ENCODE results near the gene HCK.
"Not testable (repeated sequence)": the region's sequence is repeated elsewhere in the genome, so short reads cannot be mapped to it uniquely, and the experiment has no call there.

The HCK gene

GRCh38 chr20:32033316-32033715 is 18.7 kb upstream of the HCK start:
- Histone ChIP-seq H3K27me3 (ENCODE audit: control insufficient read depth, insufficient read depth, low read length) (no peaks in the 10 kb centered on the region), H3K36me3 (ENCODE audit: control insufficient read depth, low read depth, low read length) (no peaks in the 10 kb centered on the region), H3K9ac (ENCODE audit: low read length) (no peak overlapping the region), H3K4me3 (ENCODE audit: low read length) (no peak overlapping the region), H3K4me1 (ENCODE audit: control insufficient read depth, low read depth, low read length) (no peaks in the 10 kb centered on the region), H3K9me3 (ENCODE audit: control insufficient read depth, low read depth, low read length) (no peaks in the 10 kb centered on the region), H3K27ac (ENCODE audit: low read length) (no peak overlapping the region)

- H3K4me3 ChIP-seq (ENCODE audit: low read length); H3K36me3 ChIP-seq (ENCODE audit: control insufficient read depth, low read depth, low read length); H3K4me1 ChIP-seq (ENCODE audit: control insufficient read depth, low read depth, low read length); H3K27ac ChIP-seq (ENCODE audit: low read length); H3K27me3 ChIP-seq (ENCODE audit: control insufficient read depth, insufficient read depth, low read length); H3K9ac ChIP-seq (ENCODE audit: low read length); H3K9me3 ChIP-seq (ENCODE audit: control insufficient read depth, low read depth, low read length): not testable (repeated sequence)
Measured at GRCh38 chr20:32033721-32034120, 18.3 kb upstream of the HCK start.

GRCh38 chr20:32034581-32035425 is 17.2 kb upstream of the HCK start:
- Histone ChIP-seq H3K4me3 (ENCODE audit: low read length) (no peak overlapping the region), H3K27me3 (ENCODE audit: control insufficient read depth, insufficient read depth, low read length) (no peaks in the 10 kb centered on the region), H3K9ac (ENCODE audit: low read length) (no peak overlapping the region)

GRCh38 chr20:32035426-32035779 is 16.6 kb upstream of the HCK start:
- Histone ChIP-seq H3K9me3 (ENCODE audit: control insufficient read depth, low read depth, low read length) (no peaks in the 10 kb centered on the region), H3K36me3 (ENCODE audit: control insufficient read depth, low read depth, low read length) (no peaks in the 10 kb centered on the region), H3K9ac (ENCODE audit: low read length) (no peak overlapping the region), H3K4me1 (ENCODE audit: control insufficient read depth, low read depth, low read length) (peaks cover 3% of the 10 kb centered on the region), H3K27me3 (ENCODE audit: control insufficient read depth, insufficient read depth, low read length) (no peaks in the 10 kb centered on the region), H3K27ac (ENCODE audit: low read length) (no peak overlapping the region), H3K4me3 (ENCODE audit: low read length) (no peak overlapping the region)

More at GRCh38 chr20:32034581-32035425, 17.2 kb upstream of the HCK start:
- H3K36me3 ChIP-seq (ENCODE audit: control insufficient read depth, low read depth, low read length): no peaks in the 10 kb centered on the region
- H3K4me1 ChIP-seq (ENCODE audit: control insufficient read depth, low read depth, low read length): no peaks in the 10 kb centered on the region
- H3K9me3 ChIP-seq (ENCODE audit: control insufficient read depth, low read depth, low read length): no peaks in the 10 kb centered on the region
- H3K27ac ChIP-seq (ENCODE audit: low read length): no peak overlapping the region

- Histone ChIP-seq H3K4me1 (ENCODE audit: control insufficient read depth, low read depth, low read length) (peaks cover 3% of the 10 kb centered on the region), H3K36me3 (ENCODE audit: control insufficient read depth, low read depth, low read length) (no peaks in the 10 kb centered on the region), H3K9ac (ENCODE audit: low read length) (no peak overlapping the region), H3K27me3 (ENCODE audit: control insufficient read depth, insufficient read depth, low read length) (no peaks in the 10 kb centered on the region), H3K4me3 (ENCODE audit: low read length) (no peak overlapping the region), H3K9me3 (ENCODE audit: control insufficient read depth, low read depth, low read length) (no peaks in the 10 kb centered on the region), H3K27ac (ENCODE audit: low read length) (no peak overlapping the region)
Measured at GRCh38 chr20:32036252-32036651, 15.8 kb upstream of the HCK start.

GRCh38 chr20:32036716-32037485 is 15.1 kb upstream of the HCK start:
- peaks cover 3% of the 10 kb centered on the region for H3K4me1 ChIP-seq (ENCODE audit: control insufficient read depth, low read depth, low read length)
- H3K36me3 ChIP-seq (ENCODE audit: control insufficient read depth, low read depth, low read length): no peaks in the 10 kb centered on the region
- no peak overlapping the region for H3K9ac ChIP-seq (ENCODE audit: low read length)
- H3K27ac ChIP-seq (ENCODE audit: low read length): no peak overlapping the region
- H3K27me3 ChIP-seq (ENCODE audit: control insufficient read depth, insufficient read depth, low read length): no peaks in the 10 kb centered on the region
- no peaks in the 10 kb centered on the region for H3K9me3 ChIP-seq (ENCODE audit: control insufficient read depth, low read depth, low read length)
- H3K4me3 ChIP-seq (ENCODE audit: low read length): no peak overlapping the region

GRCh38 chr20:32037929-32038328 is 14.1 kb upstream of the HCK start:
- Histone ChIP-seq H3K27ac (ENCODE audit: low read length) (no peak overlapping the region), H3K9me3 (ENCODE audit: control insufficient read depth, low read depth, low read length) (no peaks in the 10 kb centered on the region), H3K27me3 (ENCODE audit: control insufficient read depth, insufficient read depth, low read length) (no peaks in the 10 kb centered on the region), H3K9ac (ENCODE audit: low read length) (no peak overlapping the region), H3K4me1 (ENCODE audit: control insufficient read depth, low read depth, low read length) (peaks cover 3% of the 10 kb centered on the region), H3K36me3 (ENCODE audit: control insufficient read depth, low read depth, low read length) (no peaks in the 10 kb centered on the region), H3K4me3 (ENCODE audit: low read length) (no peak overlapping the region)

GRCh38 chr20:32040142-32040953 is 11.7 kb upstream of the HCK start:
- no peak overlapping the region for H3K9ac ChIP-seq (ENCODE audit: low read length)
- peaks cover 3% of the 10 kb centered on the region for H3K4me1 ChIP-seq (ENCODE audit: control insufficient read depth, low read depth, low read length)
- H3K36me3 ChIP-seq (ENCODE audit: control insufficient read depth, low read depth, low read length): no peaks in the 10 kb centered on the region
- H3K27ac ChIP-seq (ENCODE audit: low read length): no peak overlapping the region
- H3K4me3 ChIP-seq (ENCODE audit: low read length): no peak overlapping the region
- no peaks in the 10 kb centered on the region for H3K9me3 ChIP-seq (ENCODE audit: control insufficient read depth, low read depth, low read length)
- H3K27me3 ChIP-seq (ENCODE audit: control insufficient read depth, insufficient read depth, low read length): no peaks in the 10 kb centered on the region

GRCh38 chr20:32045999-32046398 is 6.0 kb upstream of the HCK start:
- H3K27me3 ChIP-seq (ENCODE audit: control insufficient read depth, insufficient read depth, low read length): peaks cover 16% of the 10 kb centered on the region
- H3K27ac ChIP-seq (ENCODE audit: low read length): no peak overlapping the region
- no peaks in the 10 kb centered on the region for H3K4me1 ChIP-seq (ENCODE audit: control insufficient read depth, low read depth, low read length)

GRCh38 chr20:32050324-32050841 is 1.7 kb upstream of the HCK start:
- Histone ChIP-seq H3K9me3 (ENCODE audit: control insufficient read depth, low read depth, low read length) (no peaks in the 10 kb centered on the region), H3K9ac (ENCODE audit: low read length) (no peak overlapping the region), H3K4me1 (ENCODE audit: control insufficient read depth, low read depth, low read length) (no peaks in the 10 kb centered on the region), H3K4me3 (ENCODE audit: low read length) (no peak overlapping the region), H3K27me3 (ENCODE audit: control insufficient read depth, insufficient read depth, low read length) (peaks cover 47% of the 10 kb centered on the region), H3K36me3 (ENCODE audit: control insufficient read depth, low read depth, low read length) (no peaks in the 10 kb centered on the region), H3K27ac (ENCODE audit: low read length) (no peak overlapping the region)

More at GRCh38 chr20:32045999-32046398, 6.0 kb upstream of the HCK start:
- H3K4me3 ChIP-seq (ENCODE audit: low read length): no peak overlapping the region
- H3K36me3 ChIP-seq (ENCODE audit: control insufficient read depth, low read depth, low read length): no peaks in the 10 kb centered on the region
- H3K9me3 ChIP-seq (ENCODE audit: control insufficient read depth, low read depth, low read length): no peaks in the 10 kb centered on the region
- no peak overlapping the region for H3K9ac ChIP-seq (ENCODE audit: low read length)

GRCh38 chr20:32050851-32051556 is 1.0 kb upstream of the HCK start:
- H3K27me3 ChIP-seq (ENCODE audit: control insufficient read depth, insufficient read depth, low read length): peaks cover 47% of the 10 kb centered on the region
- peak overlapping the region; percentile 60 for H3K4me3 ChIP-seq (ENCODE audit: low read length)
- no peak overlapping the region for H3K9ac ChIP-seq (ENCODE audit: low read length)

More at GRCh38 chr20:32050851-32051556, 1.0 kb upstream of the HCK start:
- Histone ChIP-seq H3K27ac (ENCODE audit: low read length) (no peak overlapping the region), H3K4me1 (ENCODE audit: control insufficient read depth, low read depth, low read length) (no peaks in the 10 kb centered on the region), H3K36me3 (ENCODE audit: control insufficient read depth, low read depth, low read length) (no peaks in the 10 kb centered on the region), H3K9me3 (ENCODE audit: control insufficient read depth, low read depth, low read length) (no peaks in the 10 kb centered on the region)
